Hepatocyte (in vitro differentiated cells): Measurements from ENCODE around the gene TACC3.

Experiments used
- EZH2 ChIP-seq: fragments of 200-600 bp; sonication (generic); IDR thresholded peaks from 2 replicates; pipeline ENCODE4 v1.6.1; 2016; ENCODE audit warnings: antibody characterized with exemption, mild to moderate bottlenecking, borderline replicate concordance
- EZH2phosphoT487 ChIP-seq: fragments of 200-600 bp; sonication (generic); IDR thresholded peaks from one replicate; pipeline ENCODE4 v1.6.1; 2018; ENCODE audit warnings: antibody characterized with exemption, mild to moderate bottlenecking, low read depth, moderate library complexity; ENCODE audit not compliant: unreplicated experiment, severe bottlenecking
- TF ChIP-seq, protein P1 (sequence below): fragments of 200-600 bp; sonication (generic); IDR thresholded peaks from 2 replicates; pipeline ENCODE4 v1.5.1; 2016; ENCODE audit warnings: antibody characterized with exemption, mild to moderate bottlenecking; ENCODE audit not compliant: poor library complexity

DNA sequence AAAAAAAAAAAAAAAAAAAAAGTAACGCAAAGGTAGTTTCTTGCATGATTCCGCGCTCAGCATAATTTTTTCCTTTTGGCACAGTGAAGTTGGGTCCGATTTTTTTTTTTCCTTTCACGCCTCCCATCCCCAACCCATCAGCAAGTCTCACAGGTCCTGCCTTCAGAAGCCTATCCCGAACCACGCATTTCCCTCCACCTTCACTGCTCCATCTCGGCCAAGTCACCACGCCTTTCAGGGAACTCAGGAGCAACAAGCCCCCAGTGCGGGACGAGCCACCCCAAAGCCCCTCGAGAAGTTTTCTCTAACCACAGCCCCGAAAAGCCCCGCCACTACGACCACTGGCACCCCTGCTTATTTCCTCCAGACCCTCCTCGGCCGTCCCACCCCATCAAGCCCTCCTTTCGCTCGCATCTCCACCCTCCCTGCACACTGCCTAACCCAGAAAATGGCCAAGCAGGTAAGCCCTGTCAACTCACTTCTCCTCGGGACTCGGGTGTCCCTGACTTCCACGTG lies 10.2 kb upstream of the TACC3 start:
- TF ChIP-seq, protein P1, sequence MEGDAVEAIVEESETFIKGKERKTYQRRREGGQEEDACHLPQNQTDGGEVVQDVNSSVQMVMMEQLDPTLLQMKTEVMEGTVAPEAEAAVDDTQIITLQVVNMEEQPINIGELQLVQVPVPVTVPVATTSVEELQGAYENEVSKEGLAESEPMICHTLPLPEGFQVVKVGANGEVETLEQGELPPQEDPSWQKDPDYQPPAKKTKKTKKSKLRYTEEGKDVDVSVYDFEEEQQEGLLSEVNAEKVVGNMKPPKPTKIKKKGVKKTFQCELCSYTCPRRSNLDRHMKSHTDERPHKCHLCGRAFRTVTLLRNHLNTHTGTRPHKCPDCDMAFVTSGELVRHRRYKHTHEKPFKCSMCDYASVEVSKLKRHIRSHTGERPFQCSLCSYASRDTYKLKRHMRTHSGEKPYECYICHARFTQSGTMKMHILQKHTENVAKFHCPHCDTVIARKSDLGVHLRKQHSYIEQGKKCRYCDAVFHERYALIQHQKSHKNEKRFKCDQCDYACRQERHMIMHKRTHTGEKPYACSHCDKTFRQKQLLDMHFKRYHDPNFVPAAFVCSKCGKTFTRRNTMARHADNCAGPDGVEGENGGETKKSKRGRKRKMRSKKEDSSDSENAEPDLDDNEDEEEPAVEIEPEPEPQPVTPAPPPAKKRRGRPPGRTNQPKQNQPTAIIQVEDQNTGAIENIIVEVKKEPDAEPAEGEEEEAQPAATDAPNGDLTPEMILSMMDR, result no peak
- TF ChIP-seq EZH2, result no peak
- TF ChIP-seq EZH2phosphoT487, result no peak
